IPS-11a (cell line): ENCODE results near the gene BCL2L1.
"Not testable (repeated sequence)": the region's sequence is repeated elsewhere in the genome, so short reads cannot be mapped to it uniquely, and the experiment has no call there.

Experiments
- H3K4me3 ChIP-seq: one replicate; pipeline ENCODE4 v1.5.1; 2013; ENCODE audit warnings: low read depth, low read length, control low read depth

The BCL2L1 gene

DNA sequence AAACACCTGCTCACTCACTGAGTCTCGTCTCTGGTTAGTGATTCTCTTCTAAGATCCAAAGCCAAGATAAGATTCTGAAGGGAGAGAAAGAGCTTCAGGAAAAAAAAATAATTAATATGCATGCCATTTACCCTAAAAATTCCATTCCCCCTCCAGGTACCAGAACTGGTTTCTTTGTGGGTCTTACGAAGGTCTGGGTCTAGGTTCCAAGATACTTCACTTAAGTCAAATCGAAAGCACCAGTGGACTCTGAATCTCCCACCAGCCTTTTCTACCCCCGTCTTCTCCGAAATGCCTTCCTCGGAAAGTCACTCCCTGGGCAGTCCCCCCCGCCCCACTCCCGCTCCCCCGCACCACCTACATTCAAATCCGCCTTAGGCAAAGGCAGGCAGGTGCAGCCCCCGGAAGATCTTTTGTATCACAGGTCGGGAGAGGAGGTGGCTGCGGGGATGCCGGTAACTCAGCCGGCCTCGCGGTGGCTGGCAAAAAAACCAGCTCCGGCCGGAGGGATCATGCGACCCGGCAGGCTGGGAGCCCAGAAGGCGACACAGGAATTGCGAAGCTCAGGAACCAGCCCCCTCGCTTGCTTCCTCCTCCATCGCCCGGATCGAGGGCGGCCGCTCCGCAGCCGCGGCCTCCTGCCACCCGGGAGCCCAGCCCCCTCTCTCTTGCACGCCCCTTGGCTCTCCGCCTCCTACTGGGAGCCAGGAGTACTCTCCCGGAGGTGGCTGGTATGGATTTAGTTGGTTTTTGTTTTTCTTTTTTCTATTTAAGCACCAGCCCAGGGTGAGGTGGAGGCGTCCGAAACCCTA, at the start of gene BCL2L1:
TSS of gene BCL2L1 (minus strand) at position 612 of the 812 bp plus-strand sequence. CDS start 650 bp downstream, outside the sequence.
- peak within 1 kb of the TSS; percentile 82 for H3K4me3 ChIP-seq

DNA sequence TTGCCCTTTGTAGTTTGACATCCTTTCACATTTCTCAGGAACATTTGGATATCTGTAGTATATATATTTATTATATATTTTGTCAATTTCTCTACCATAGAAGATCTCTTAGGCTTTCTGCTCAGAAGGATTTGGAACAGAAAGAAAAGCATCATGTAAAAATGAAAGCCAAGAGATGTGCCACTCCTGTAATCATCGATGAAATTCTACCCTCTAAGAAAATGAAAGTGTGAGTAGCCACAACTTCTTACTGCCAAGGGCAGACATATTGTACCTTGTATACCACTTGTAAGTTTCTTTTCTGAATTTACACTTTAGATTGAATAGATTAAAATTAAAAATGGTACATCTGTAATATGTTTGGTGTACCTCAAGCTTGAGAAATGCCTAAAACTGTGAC, 47.6 kb upstream of the BCL2L1 start:
- H3K4me3 ChIP-seq, result no peak overlapping the region

DNA sequence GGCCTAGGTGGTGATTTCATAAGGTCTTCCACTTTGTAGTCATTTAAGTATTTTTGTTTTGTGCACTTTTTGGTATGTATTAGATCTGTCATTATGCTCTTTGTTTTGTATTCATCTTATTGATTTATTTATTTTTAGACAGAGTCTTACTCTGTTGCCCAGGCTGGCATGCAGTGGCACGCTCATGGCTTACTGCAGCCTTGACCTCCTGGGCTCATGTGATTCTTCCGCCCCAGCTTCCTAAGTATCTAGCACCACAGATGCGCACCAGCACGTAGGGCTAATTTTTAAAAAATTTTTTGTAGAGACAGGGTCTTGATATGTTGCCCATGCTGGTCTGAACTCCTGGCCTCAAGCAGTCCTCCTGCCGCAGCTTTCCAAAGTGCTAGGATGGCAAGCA, 47.0 kb upstream of the BCL2L1 start:
- H3K4me3 ChIP-seq, result no peak overlapping the region

DNA sequence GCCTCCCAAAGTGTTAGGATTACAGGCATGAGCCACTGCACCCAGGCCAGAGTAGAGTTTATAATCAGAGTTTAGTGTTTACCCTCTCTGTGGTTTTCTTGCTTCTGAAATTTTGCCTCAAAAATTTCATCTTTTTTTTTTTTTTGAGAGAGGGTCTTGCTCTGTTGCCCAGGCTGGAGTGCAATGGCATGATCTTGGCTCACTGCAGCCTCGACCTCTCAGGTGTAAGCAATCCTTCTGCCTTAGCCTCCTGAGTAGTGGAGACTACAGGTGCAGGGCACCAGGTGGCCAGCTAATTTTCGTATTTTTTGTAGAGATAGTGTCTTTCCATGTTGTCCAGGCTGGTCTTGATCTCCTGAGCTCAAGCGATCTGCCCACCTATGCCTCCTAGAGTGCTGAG, 45.1 kb upstream of the BCL2L1 start:
- H3K4me3 ChIP-seq, result no peak overlapping the region

DNA sequence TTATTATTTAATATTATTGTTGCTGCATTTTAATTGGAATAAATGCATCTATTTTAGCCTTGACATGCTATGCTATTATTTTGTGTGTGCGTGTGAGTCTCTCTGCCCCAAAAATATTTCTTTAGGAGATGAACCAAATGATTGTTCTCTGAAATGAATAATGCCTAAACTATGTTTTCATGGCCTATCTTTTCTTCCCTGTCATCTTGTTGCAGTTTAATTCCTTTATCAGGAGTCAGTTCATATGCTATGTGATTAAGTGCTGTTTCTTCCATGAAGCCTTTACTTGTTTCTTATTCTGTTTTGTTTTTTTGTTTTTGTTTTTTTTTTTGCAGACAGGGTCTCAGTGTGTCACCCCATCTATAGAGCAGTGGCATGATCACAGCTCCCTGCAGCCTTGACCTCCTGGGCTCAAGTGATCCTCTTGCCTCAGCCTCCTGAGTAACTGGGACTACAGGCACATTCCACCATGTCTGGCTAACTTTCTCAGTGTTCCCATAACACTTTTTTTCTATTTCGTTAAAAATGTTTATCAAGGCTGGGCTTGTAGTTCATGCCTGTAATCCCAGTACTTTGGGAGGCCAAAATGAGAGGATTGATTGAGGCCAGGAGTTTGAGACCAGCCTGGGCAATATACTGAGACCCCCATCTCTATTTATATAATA, 42.1 kb upstream of the BCL2L1 start:
- H3K4me3 ChIP-seq, result no peak overlapping the region

DNA sequence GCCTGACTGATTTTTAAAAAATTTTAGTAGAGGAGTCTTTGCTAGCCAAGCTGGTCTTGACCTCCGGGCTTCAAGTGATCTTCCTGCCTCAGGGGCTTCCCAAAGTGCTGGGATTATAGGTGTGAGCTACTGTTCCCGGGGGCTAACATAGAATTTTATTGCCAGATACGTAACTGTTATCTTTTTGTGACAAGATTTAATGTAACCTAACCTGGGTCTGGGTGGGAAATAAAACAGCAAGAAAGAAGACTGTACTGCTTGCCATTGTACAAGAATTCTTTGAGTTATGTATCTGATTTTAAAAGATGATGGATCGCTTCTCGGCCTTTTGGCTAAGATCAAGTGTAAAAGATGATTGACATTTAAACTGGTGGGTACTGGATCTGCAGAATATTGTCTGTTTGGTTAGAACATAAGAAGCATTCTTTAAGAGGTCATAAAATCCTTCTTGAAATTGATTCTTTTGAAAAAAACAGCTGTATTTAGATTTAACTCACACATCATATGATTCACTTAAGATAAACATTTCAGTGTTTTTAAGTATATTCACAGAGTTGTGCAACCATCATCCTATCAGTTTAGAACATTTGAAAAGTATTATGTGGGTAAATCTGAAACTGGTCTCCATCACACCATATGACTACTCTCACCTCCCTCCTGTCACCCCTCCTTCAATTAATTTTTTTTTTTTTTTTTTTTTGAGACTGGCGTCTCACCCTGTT, 38.0 kb upstream of the BCL2L1 start:
- H3K4me3 ChIP-seq, result no peak overlapping the region

DNA sequence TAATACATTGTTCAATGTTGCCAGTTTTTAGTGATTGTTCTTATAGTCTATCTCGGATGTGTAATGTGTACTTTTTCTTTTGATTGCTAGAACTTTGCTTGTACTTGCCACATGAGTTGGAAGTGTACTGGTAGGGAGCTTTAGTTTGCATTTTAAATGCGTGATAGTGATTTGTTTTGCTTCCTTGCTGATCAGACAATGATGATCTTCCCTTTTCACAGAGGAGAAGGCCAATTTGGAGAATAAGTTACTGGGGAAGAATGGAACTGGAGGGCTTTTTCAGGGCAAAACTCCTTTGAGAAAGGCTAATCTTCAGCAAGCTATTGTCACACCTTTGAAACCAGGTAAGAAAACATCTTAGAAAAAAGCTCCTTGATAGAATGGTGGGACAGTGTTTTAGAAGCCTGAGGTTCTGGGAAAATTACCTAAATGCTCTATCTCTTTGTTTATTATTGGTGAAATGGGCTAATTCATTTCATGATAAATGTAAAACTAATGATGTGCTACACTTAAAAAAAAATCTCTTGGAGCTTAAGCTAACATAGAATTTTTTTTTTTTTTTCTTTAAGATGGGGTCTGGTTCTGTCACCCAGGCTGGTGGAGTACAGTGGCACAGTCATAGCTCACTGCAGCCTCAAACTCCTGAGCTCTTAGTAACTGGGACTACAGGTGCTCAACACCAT, 37.3 kb upstream of the BCL2L1 start:
- H3K4me3 ChIP-seq, result no peak overlapping the region

DNA sequence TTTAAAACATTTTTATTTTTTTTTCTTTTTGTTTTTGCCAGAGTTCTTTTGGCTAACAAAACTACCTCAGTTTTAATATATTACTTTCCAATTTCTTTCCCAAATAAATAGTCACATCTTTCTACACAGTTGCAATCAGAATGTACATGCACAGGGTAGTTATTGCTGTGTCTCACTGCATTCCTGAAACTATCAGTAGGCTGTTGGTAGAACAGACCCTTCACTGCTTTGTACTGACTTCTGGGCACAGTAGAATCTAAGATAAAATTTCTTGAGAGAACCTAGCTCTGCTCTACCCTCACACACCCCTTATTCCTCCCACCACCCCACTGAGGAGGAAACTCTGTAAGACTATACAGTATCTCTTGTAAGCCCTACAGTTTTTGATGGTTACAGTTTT, 36.3 kb upstream of the BCL2L1 start:
- no peak overlapping the region for H3K4me3 ChIP-seq

DNA sequence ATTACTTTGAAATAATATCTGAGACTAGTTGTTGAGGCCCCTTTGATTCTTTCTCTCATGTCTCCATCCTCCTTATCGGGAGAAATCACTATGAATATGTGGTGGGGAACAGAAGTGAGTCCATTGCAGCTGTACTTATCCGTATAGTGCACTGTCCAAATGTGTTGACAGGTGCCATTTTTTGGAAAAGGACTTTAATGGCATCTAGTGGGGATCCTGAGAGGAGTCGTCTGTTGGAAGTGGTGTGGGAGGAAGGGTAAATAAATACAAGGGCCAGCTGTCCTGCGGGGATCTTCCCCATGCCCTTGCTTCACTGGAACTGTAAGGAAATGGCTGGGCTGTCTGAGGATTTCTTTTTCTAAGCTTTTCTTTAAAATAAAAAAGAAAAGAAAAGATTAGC, 35.9 kb upstream of the BCL2L1 start:
- no peak overlapping the region for H3K4me3 ChIP-seq

DNA sequence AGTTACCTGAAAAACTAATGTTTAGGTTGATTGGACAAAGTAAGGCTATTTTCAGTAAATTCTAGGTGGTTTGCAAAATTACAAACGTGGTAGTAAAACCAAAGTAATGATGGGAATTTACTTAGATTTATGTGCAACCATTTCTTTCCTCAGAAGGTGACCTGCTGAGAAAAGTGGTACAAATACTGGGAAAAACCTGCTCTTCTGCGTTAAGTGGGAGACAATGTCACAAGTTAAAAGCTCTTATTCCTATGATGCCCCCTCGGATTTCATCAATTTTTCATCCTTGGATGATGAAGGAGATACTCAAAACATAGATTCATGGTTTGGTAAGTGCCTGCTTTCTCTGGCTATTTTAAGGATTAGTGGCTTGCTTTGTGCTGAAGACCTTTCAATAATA, 34.6 kb upstream of the BCL2L1 start:
- no peak overlapping the region for H3K4me3 ChIP-seq

DNA sequence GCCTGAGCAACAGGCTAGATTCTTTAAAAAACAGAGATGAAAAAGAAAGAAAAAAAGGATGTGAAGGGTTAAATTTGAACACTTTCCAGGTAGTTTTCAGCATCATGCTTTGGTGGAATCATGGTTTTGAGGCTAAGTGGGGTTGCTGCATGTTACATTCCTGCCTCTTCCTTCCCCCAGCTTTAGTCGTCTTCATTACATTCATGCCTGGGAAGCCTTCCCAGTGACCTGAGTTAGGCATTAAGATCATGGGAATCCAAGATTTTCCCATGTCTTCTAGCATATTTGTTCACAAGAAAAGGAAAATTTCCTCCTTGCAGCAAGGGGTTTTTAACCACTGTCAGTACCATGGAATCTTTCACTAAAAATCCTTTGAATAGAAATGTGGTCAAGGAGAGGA, 28.5 kb upstream of the BCL2L1 start:
- no peak overlapping the region for H3K4me3 ChIP-seq

DNA sequence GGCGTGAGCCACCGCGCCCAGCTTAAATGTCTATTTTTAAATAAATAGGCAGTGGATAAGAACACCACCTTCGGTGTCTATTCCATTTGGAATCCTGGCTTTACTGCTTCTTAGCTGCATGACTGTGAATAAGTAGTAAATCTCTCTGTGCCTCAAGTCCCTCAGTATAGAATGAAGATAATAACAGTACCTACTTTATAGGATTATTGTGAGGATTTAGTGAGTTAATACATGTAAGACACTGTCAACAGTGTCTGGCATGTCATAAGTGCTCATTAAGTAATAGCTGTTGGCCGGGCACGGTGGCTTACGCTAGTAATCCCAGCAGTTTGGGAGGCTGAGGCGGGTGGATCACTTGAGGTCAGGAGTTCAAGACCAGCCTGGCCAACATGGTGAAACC, 26.6 kb upstream of the BCL2L1 start:
- H3K4me3 ChIP-seq, result no peak overlapping the region

DNA sequence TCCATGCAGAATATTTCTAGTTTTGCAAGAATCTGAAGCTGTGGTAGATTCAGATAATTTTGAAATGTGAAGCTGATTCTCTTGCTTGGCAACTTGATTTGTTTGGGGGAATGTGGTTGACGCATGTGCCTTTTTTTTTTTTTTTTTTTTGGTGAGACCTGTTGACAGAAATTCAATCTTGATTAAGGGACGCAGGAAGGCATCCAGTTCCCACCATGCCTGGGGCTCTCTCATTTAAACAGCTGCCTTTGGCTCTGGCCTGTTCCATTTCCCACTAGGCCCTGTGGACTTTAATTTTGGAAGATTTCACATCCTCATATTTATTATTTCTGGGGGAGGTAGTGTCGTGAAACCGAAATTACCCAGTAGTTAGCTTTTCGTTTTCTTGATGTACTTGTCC, 25.0 kb upstream of the BCL2L1 start:
- H3K4me3 ChIP-seq, result no peak overlapping the region

DNA sequence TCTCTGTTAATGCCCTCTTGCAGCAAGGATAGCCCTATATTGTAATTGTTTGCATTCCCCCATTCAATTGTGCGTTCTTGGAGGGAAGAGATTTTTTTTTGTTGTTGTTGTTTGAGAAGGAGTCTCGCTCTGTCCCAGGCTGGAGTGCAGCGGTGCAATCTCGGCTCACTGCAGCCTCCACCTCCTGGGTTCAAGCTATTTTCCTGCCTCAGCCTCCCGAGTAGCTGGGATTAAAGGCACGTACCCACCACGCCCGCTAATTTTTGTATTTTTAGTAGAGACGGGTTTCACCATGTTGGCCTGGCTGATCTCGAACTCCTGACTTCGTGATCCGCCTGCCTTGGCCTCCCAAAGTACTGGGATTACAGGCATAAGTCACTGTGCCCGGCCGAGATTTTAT, 24.4 kb upstream of the BCL2L1 start:
- not testable (repeated sequence) for H3K4me3 ChIP-seq

DNA sequence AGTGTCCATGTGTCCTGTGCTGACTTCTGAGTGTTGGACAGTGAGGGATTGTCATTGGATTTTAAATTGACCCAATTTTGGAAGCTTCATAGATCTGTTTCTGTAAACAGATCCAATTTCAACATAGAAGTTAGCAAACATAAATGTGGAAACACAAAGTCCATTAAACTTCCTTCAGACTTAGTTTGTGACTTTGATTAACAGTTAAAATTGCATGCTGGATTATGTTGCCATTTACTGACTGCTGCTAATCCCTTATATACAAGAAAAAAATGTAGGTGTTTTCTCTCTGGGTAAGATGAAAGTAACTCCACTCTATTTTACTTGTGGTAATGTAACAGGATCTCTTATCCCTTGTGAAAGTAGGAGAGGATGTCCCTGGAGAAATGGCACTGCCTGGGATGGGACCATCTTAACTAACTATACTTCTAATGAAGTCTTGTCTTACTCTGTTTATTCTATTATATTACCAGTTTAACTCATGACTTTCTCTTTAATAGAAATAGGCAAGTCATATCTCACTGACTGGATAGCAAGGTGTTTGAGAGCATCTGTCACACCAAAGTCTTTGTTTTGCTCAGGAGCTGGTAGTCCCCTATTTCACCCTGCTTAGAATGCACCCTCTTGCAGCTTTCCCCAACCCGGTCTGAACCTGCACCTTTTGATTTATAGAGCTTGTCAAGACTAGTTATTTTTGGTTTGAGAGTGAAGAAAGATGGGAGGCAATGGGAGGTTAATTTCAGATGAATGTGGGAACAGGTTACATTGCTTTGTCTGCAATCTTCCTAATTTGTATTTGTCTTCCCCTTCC, 23.6 kb upstream of the BCL2L1 start:
- H3K4me3 ChIP-seq, result no peak overlapping the region

DNA sequence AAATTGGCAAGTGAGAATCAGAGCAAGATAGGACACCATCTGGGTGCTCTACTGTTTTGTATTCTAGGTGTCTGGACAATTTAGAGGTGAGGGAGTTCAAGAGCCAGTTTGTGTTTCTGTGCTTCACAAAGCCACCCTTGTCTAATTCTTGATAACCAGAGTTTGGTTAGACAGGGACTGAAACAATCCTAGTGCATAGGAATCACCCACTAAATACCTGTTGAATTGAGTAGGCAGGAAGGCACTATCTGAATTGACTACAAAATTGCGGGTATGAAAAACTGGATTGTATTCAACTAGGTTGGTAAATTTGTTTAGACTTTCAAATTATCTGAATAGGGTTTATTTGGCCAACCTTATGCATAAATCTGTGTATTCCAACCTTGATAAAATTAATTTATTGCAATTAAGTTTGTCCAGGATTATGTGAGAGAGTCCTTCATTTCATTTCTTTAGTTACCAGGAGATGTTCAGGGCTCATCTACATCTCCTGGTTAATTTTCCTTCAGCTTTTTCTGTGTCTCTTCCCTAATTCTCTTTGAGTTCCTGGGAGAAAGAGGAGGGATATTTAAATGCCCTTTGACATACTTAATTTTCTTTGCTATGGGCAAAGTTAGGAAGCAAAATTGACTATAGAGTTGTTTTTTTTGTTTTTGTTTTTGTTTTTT, 18.1 kb upstream of the BCL2L1 start:
- peak overlapping the region; percentile 94 for H3K4me3 ChIP-seq

DNA sequence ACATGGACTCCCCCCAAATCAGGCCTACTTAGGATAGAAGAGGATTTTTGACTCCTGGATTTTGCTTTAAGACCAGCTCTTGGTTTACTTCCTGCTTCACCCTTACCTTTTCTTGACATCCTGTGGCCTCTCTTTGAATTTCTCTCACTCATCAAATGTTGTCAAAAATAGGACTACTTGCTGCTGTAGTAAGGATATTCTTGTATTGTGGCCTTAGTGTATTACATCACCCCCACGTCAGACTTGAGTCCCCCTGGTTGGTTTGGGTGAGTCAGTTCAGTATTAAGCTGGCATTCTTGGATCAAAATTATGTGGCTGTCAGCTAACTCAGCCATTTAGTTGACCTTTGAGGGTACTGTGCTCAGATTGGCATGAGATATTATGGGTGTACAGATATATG, 17.5 kb upstream of the BCL2L1 start:
- peak overlapping the region; percentile 94 for H3K4me3 ChIP-seq

DNA sequence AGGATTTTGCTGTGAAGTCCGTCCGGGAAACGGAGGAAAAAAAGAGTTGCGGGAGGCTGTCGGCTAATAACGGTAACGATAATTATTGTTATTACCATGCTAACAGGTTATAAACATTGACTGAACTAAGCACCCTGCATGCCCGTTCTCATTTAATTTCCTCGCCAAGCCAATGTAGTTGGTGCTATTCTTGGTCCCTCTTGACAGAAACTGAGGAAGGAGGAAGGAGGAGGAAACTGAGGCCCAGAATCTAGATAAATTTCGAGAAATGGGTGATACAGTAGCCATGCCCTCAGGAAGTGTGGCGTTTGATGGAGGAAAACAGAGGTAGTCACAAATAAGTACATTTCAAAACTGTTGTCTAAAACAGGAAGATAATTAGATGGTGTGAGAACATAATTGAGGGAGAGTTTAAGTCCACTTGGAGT, 16.9 kb upstream of the BCL2L1 start:
- H3K4me3 ChIP-seq, result peak overlapping the region; percentile 94

DNA sequence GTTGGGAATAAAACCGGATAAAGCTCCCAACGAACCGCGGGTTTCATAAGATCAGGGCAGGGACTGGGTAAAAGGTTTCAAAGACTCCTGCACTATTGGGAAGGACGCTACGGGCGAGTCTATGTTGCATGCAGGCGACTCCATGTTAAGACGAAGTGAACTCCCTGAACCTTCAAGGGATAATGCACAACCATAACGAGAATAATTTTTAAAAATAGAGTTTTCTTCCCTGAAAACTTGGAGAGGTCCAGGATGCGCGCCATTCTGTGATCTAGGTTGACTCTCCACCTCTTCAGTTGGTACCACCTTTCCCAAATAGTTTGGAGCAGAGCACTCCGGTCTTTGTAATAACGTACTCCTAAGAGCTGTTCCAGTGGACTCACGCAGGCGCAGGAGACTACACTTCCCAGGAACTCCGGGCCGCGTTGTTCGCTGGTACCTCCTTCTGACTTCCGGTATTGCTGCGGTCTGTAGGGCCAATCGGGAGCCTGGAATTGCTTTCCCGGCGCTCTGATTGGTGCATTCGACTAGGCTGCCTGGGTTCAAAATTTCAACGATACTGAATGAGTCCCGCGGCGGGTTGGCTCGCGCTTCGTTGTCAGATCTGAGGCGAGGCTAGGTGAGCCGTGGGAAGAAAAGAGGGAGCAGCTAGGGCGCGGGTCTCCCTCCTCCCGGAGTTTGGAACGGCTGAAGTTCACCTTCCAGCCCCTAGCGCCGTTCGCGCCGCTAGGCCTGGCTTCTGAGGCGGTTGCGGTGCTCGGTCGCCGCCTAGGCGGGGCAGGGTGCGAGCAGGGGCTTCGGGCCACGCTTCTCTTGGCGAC, 16.3 kb upstream of the BCL2L1 start, which contains the start of gene TPX2:
TSS of gene TPX2 (plus strand) at position 562 of the 821 bp plus-strand sequence. CDS start 18,187 bp downstream, outside the sequence.
- peak within 1 kb of the TSS; percentile 94 for H3K4me3 ChIP-seq
